ENCODE data around the gene PLCB4. TPM values are rescaled to one million over a fixed set of nuclear protein-coding genes. Genes with fewer than 3 reads are reported as not detected.

The PLCB4 gene
- polyA plus RNA-seq, 1 experiment, result 18.6 TPM

DNA sequence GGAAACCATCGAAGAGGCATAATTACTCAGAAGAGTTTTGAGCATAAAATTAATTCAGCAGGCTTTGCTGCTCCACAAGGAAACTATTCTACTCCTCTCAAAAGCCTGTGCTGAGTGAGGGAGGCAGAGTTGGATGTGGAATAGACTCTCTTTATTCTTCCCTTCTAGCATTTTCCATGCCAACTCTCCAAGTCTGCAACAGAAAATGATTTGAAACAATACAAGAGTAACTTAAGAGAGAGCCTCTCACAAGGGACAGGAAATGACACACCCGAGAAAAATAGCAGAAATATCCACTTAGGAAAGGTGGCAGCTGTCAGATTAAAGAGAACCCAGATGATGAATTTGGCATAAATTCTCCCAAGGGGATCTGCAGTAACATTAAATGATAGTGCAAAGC, 419.2 kb downstream of the PLCB4 start:
- Histone ChIP-seq H3K9me3 (ENCODE audit: control insufficient read depth, insufficient read depth, low read length) (no peaks in the 10 kb centered on the region), H3K27me3 (ENCODE audit: control insufficient read depth, insufficient read depth, low read length) (no peaks in the 10 kb centered on the region), H3K27ac (ENCODE audit: low read depth, low read length) (no peak overlapping the region), H3K4me3 (ENCODE audit: low read depth, low read length) (no peak overlapping the region)
- DNase-seq (ENCODE audit: low read depth, low spot score), result no peak
- ChIA-PET CTCF (no interaction called here), POLR2A (no interaction called here)
- TF ChIP-seq, protein P1, sequence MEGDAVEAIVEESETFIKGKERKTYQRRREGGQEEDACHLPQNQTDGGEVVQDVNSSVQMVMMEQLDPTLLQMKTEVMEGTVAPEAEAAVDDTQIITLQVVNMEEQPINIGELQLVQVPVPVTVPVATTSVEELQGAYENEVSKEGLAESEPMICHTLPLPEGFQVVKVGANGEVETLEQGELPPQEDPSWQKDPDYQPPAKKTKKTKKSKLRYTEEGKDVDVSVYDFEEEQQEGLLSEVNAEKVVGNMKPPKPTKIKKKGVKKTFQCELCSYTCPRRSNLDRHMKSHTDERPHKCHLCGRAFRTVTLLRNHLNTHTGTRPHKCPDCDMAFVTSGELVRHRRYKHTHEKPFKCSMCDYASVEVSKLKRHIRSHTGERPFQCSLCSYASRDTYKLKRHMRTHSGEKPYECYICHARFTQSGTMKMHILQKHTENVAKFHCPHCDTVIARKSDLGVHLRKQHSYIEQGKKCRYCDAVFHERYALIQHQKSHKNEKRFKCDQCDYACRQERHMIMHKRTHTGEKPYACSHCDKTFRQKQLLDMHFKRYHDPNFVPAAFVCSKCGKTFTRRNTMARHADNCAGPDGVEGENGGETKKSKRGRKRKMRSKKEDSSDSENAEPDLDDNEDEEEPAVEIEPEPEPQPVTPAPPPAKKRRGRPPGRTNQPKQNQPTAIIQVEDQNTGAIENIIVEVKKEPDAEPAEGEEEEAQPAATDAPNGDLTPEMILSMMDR (IDR thresholded peaks at IDR 0.05; ENCODE audit: low read depth, low read length), result no peak

DNA sequence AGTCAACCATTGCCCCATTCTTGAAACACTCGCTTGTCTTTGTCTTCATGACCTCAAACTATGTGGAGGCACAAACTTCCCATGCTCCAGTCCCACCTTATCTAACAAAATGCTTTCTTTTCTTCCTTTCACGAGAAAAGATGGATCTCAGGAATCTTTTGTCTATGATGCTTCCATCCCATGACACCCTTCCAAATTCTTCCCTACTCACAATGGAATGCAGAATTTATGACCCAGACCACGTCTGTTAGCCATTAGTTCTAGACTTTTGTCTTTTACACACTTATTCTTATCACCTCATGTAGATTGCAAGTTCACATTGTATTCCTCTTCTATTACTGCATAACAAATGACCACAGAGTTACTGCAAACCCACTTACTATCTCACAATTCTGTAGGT, 421.3 kb downstream of the PLCB4 start:
- CTCF ChIA-PET, result no interaction called here
- no peak overlapping the region for H3K4me3 ChIP-seq (ENCODE audit: low read depth, low read length)
- POLR2A ChIA-PET, result no interaction called here
- no peaks in the 10 kb centered on the region for H3K27me3 ChIP-seq (ENCODE audit: control insufficient read depth, insufficient read depth, low read length)
- DNase-seq (ENCODE audit: low read depth, low spot score), result no peak
- H3K9me3 ChIP-seq (ENCODE audit: control insufficient read depth, insufficient read depth, low read length), result no peaks in the 10 kb centered on the region
- H3K27ac ChIP-seq (ENCODE audit: low read depth, low read length), result no peak overlapping the region
- TF ChIP-seq, protein P1 (IDR thresholded peaks at IDR 0.05; ENCODE audit: low read depth, low read length), result no peak

DNA sequence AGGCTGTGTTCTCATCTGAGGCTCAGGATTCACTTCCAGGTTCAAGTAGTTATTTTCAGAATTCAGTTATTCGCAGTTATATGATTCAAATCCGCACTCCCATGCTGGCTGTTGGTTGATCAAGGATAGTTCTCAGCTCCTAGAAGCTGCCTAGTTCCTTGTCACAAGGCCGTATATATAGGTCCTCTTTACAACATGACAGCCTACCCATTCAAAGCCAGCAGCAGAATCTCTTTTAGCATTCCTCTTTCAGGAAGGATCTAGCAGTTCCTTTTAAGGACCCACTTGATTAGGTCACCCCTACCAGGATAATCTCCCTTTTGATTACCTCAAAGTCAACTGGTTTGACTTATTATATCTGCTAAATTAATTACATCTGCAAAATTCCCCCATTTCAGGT, 421.7 kb downstream of the PLCB4 start:
- POLR2A ChIA-PET, result no interaction called here

DNA sequence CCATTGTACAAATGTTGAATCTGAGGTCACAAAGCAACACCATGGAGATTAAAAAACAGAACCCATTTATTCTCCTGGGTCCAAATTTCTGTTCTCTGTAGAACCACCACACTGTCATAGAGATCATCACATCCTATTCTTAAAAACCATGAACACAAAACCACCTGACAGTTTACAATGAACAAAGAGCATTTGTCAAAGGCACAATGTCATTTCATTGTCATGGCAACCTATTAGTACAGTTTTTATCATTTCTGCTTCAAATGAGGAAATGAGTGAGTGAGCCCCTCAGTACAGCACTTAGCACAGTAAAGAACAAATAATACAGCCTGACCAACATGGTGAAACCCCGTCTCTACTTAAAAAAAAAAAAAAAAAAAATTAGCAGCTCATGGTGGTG, 422.4 kb downstream of the PLCB4 start:
- Histone ChIP-seq H3K4me3 (ENCODE audit: low read depth, low read length) (no peak overlapping the region), H3K27me3 (ENCODE audit: control insufficient read depth, insufficient read depth, low read length) (no peaks in the 10 kb centered on the region), H3K27ac (ENCODE audit: low read depth, low read length) (no peak overlapping the region), H3K9me3 (ENCODE audit: control insufficient read depth, insufficient read depth, low read length) (no peaks in the 10 kb centered on the region)
- ChIA-PET POLR2A (no interaction called here), CTCF (no interaction called here)
- TF ChIP-seq, protein P1 (IDR thresholded peaks at IDR 0.05; ENCODE audit: low read depth, low read length), result no peak
- DNase-seq (ENCODE audit: low read depth, low spot score), result no peak

More for the DNA sequence above, 421.7 kb downstream of the PLCB4 start:
- H3K4me3 ChIP-seq (ENCODE audit: low read depth, low read length), result no peak overlapping the region
- no peak for DNase-seq (ENCODE audit: low read depth, low spot score)
- no peaks in the 10 kb centered on the region for H3K9me3 ChIP-seq (ENCODE audit: control insufficient read depth, insufficient read depth, low read length)
- CTCF ChIA-PET, result no interaction called here
- TF ChIP-seq, protein P1 (IDR thresholded peaks at IDR 0.05; ENCODE audit: low read depth, low read length), result no peak
- H3K27ac ChIP-seq (ENCODE audit: low read depth, low read length), result no peak overlapping the region
- no peaks in the 10 kb centered on the region for H3K27me3 ChIP-seq (ENCODE audit: control insufficient read depth, insufficient read depth, low read length)

DNA sequence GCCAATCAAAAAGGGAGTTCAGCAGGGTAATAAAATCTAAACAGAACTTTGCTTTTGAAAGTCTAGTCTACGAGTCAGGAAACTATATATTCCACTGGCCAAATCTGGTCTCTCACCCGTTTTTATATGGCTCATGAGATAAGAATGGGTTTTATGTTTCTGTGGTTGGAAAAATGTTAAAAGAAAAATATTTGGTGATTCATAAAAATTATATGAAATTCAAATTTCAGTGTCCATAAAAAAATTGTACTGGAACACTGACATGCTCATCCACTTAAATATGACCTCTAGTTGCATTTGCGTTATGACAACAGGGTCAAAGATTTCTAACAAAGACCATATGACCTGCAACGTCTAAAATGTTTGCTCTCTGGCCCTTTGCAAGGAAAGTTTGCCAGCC, 423.2 kb downstream of the PLCB4 start:
- CTCF ChIA-PET, result no interaction called here
- POLR2A ChIA-PET, result no interaction called here
- TF ChIP-seq, protein P1 (IDR thresholded peaks at IDR 0.05; ENCODE audit: low read depth, low read length), result no peak
- no peaks in the 10 kb centered on the region for H3K9me3 ChIP-seq (ENCODE audit: control insufficient read depth, insufficient read depth, low read length)
- H3K27me3 ChIP-seq (ENCODE audit: control insufficient read depth, insufficient read depth, low read length), result no peaks in the 10 kb centered on the region
- H3K27ac ChIP-seq (ENCODE audit: low read depth, low read length), result no peak overlapping the region
- no peak overlapping the region for H3K4me3 ChIP-seq (ENCODE audit: low read depth, low read length)
- DNase-seq (ENCODE audit: low read depth, low spot score), result no peak

Data from AG04450 (cell line).